Suppressor macrophage treated with lipopolysaccharide for 1 hour (primary cell): ENCODE results near the gene UBTD1.
A peak's percentile ranks its signal among the peaks of the same experiment; 100 is the strongest.

Experiments
- DNase-seq, 3 donors: peaks; one replicate each; pipeline ENCODE4 v3.0.0-alpha.2; 2020 to 2022

The UBTD1 gene

DNA sequence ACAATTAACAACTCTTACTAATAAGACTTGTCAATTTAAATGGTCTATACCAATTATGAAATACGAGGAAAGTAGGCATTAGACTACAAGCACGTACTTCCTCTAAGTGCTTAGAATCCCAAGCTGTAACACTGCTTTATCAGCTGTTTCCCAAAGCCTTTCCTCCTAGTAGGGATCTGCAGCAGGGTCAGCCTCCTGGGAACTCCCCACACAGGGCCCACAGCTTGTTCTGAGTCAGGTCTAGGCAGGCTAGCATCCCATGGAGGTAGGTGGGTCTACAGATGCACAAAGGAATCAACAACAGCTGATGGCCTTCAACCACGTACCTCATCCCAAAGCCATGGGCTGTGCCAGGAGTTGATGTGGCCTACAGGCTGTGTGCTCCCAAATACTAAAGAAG, 15.2 kb upstream of the UBTD1 start:
- DNase-seq = peak; percentile 57 to 77 (median 69)

DNA sequence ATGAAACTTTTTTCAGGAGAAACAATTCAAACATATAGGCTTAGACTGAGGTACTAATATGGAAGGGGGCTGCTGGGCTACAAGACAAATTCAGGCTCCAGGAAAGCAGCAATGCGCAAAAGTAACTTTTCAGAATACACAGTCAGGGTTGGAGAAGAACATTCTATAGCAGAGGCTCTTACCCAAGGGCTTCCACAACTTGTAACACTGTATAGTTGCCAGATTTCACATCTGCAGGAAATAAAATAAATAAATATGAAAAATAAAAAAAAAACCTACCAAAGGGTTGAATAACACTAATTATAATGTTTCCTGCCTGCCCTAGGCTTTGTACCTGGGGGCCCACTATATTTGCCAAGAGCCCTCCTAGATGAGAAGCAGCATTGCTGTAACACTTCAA, 14.8 kb upstream of the UBTD1 start:
- no peak for DNase-seq

DNA sequence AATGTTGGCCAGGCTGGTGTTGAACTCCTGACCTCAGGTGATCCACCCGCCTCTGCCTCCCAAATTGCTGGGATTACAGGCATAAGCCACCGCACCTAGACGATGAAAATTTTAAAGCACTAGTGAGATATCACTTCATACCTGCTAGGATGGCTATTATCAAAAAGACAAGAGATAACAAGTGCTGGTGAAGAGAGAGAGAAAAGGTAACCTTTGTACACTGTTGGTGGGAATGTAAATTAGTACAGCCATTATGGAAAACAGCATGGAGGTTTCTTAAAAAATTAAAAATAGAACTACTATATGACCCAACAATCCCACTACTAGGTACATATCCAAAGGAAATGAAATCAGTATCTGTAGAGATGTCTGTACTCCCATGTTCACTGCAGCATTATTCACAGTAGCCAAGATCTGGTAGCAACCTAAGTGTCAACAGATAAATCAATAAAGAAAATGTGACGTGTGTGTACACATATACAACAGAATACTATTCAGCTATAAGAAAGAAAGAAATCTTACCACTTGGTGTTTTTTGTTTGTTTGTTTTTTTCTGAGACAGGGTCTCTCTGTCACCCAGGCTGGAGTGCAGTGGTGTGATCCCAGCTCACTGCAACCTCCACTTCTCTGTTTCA, 13.0 kb upstream of the UBTD1 start:
- no peak for DNase-seq

DNA sequence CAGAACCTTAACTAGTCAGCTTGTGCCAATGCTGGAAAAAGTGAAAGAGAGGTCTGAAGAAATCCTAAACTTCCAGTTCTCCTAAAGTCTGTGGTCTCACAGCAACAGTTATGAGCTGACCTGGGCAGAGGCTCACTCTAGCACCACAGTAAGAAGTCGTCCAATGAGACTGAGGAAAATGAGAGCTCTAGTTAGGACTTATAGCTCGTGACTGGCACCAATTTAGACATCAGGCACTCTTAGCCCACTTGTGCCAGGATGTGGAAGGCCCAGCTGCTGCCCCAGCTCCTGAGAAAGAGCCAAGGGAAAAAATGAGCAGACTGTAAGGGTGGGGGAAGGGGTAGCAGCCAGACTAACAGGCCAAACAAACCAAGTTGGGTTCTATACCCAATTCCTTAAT, 8.1 kb upstream of the UBTD1 start:
- peak in 1 of 3 donors; percentile 20 for DNase-seq

DNA sequence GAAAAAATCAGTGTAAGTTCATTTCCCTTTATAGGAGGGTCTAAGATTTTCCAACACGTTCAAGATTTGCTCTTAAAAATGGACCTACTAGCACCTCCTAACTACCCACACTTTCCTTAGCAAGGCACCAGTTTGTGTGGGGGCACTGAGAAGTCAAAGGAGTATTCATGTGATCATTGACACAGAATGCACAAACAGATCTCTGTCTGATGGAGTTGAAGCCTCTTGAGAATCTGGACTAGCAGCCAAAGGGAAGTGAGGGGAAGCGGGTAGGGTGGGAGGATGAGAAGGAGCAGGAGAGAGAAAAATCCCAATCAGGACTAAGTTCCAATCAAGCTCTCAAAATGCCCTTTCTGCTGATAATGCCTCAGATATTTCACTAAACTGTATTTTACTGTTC, 4.6 kb upstream of the UBTD1 start:
- peak; percentile 33 to 49 (median 38) for DNase-seq

DNA sequence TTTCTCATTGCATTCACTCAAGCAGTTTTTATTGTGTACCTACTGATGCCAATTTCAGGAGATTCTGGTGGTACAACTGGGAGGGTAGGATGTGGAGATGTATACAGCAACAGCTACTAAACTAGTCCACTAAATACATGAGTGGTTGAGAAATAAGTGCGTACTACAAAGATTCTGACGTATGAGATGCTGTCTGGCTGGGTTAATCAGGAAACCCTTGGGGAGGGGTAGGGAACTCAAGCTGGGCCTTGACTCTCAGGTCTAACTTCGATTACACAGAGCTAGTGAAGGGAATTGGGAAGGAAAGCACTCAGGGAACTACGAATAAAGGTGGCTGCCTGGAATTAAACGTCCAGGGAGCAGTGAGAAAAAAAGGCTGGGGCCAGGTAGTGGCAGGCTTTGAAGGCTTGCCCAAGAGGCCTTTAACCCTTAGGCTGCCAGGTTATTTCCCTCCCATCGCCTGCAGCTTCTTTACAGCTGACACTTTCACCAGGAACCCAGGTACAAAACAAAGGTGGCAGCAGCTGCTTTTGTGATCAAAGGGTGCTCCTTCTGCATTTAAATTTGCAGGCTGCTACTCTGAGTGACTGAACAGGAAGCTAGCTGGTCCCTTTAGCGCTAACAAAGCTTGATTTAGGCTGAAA, 3.7 kb upstream of the UBTD1 start:
- no peak for DNase-seq

DNA sequence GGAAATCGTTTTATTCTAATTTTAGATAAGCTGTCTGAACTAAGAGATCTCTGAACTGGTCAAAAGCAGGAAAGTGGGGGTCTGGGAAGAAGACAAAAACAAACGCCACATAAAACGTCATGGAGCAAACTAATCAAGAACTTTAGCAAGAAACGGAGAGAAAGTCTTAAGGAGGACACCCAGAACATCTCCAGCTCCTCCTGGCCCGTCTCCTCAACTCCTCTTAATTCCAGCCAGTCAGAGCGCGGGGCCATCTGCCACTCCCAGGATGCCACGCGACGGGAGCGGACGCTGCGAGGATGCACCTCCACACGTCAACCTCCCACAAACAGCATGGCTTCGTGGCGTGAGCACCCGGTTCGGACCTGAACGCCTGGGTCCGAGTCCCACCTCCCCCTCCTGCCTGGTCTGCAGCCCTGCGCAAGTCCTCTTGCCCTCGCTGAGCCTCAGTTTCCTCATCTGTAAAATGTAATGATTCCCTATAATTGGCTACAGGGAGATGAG, 1.1 kb upstream of the UBTD1 start:
- peak; percentile 81 to 89 (median 82) for DNase-seq

DNA sequence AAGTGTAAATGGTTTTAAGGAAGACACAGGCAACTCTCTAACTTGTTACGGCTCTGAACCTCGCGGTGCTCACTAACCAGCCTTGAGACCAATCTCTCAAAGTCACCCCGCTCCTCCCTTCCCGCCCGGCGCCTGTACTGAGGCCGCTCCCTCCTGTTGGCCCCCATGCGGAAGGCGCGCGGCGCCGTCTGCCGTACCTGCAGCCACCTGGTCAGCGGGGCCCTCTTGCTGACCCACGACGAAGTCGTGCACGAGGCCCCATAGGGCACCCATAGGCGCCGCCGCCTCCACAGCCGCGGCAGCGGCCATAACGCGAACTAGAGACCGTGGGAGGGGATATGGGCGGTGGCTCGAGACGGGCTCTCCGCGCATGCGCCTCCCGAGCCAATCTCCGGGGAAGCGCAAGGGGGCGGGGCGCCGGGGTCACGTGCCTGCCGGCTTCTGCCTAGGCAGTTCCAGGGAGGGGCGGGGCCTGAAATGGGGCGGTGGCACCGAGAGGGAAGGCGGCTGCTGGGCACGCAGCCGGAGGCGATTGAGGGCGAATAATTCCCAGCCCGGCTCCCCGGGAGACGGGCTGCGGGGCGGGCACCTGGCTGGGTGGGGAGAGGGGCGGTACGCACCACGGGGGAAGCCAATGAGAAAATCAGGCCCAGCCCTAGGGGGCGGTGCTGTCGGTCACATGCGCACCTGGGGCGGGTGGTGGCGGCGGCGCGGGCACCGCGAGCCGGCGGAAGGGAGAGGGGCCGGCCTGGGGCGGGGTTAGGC, 466 bp upstream of the UBTD1 start, which contains the start of gene MMS19:
MMS19 (minus strand) TSS at position 347 of the 765 bp plus-strand sequence; CDS start at position 309, 38 bp downstream.
- DNase-seq = peak; percentile 99 to 100 (median 100)

DNA sequence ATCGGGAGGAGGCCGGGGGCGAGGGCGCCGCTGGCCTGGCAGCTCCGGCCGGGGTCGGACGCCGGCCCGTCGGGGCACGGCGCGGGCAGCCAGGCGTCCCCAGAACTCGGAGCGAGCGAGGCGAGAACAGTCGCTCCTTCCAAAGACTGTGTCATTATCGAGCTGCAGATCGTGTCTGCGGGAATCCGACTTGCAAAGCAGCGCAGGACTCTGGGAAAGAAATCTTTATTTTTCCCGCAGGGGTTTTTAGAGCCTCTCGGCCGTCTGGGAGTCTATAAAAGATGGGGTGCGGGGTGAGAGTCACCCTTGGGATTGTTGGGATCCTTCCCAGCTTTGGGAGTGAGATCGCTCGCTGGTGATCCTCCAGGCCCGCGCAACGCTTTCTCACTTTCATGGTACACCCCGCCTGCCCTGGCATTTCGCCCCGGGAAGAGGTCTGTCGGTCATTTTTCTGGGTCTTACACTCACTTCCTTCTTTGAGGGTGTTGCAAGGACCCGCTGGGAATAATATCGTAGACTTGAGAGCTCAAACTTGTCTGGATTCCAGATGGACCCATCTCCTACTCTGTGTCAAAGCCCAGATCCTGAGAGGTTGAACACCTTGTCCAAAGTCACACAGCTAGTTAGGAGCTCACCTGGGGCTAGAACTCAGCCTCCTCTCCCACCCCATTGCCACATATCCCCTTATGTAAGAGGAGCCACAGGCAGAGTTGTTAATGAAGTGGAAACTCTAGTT, 1.0 kb downstream of the UBTD1 start:
- peak; percentile 64 to 73 (median 71) for DNase-seq

DNA sequence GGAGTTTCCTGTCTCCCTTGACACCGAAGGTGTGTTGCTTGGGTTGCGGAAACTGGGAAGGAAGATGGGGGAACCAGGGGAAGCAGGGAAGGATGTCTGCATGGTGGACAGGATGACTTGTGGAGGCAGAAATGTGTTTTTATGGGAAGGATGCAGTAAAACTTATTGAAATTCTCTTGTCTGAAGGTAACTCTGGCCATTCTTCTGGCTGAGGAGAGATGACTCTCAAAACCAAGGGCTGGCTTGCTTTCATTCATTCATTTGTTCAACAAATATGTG, 1.5 kb downstream of the UBTD1 start:
- DNase-seq = no peak

DNA sequence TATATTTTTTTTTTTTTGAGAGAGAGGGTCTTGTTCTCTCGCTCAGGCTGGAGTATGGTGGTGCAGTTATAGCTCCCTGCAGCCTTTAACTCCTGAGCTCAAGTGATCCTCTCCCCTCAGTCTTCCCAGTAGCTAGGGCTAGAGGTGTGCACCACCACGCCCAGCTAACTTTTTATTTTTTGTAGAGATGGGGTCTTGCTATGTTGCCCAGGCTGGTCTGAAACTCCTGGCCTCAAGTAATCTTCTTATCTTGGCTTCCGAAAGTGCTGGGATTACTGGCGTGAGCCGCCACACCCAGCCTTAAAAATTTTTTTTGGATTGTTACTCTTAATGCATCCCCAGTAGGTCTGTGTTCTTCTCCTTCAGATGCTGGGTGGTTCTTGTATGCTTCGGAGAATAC, 4.2 kb downstream of the UBTD1 start:
- no peak for DNase-seq

DNA sequence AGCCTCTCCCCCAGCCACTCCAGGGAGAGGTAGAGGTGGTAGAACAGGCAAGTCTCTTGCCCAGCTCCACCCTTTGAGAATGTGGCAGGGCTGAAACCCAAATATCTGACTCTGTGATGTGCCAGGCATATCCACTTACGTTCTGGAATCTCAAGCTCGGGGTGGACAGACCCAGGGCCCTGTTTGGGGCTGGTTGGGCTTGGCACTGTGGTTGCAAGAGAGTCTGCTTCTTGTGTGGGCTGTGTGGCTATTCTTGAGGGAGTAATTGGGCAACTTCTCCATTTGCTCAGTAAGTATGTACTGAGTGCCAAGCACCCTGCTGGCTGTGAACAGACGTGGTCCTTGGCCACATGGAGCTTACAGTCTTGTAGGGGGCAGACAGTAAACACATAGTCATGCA, 4.7 kb downstream of the UBTD1 start:
- DNase-seq = peak; percentile 47 to 51 (median 49)

DNA sequence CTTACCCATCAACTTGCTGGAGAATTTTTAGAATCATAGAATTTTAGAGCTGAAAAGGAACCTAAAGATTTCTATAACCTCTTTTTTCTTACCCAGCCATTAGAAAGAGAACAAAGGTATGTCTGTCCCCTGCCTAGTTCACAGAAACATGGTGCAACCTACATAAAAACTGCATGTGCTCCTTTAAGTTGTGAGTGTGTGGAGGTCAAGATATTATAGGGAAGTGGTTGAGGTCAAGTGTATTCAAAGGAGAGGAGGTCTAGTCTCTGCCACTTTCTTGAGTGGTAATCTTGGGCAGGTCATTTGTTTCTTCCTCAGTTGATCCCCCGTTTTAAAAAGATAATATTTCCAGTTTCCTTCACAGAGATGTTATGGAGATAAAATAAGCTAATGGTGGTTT, 6.4 kb downstream of the UBTD1 start:
- DNase-seq = peak; percentile 20 to 37 (median 24)

DNA sequence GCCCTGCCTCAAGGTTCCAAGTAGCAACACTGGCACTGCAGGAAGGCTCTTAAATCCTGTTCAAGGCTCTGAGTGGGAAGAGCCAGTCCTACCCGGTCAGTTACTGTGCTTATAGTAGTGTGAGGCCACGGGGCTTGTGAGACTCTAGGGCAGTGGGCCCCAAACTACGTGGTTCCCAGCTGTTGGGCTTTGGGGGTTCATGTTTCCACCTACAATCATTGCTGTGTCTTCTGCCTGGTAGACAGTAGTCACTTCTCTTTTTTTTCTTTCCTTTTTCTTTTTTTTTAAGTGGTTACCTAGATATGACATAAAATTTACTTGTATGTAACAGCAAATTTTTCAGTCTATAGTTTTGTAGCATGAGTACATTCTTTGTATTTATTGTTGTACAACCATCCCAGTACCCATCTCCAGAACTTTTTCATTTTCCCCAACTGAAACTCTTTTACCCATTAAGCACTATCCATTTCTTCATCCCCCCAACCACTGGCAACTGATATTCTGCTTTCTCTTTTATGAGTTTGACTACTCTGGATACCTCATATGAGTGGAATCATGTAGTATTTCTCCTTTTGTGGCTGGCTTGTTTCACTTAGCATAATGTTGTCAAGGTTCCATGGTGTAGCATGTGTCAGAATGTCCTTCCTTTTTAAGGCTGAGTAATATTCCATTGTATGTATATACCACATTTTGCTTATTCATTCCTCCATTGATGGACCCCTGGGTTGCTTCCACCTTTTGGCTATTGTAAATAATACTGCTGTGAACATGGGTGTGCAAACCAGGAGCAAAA, 7.7 kb downstream of the UBTD1 start:
- DNase-seq = peak in 2 of 3 donors; percentile 31 to 62

DNA sequence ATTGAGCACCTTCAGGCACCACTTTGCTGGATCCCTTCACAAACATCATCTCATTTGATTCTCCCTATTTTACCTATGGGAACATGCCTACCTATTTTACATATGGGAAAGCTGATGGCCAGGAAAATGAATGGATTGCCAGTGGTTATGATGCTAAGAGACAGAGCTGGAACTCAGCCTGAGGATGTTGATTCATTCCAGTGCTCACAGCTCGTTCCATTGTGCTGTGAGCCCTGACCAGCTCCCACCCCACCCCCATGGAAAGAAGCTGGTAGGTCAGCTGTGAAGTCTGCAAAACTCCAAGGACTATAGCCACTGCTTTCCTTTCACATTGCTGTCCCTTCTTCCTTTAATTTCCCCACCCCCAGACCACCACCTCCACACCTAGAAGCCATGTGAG, 9.6 kb downstream of the UBTD1 start:
- DNase-seq = no peak

DNA sequence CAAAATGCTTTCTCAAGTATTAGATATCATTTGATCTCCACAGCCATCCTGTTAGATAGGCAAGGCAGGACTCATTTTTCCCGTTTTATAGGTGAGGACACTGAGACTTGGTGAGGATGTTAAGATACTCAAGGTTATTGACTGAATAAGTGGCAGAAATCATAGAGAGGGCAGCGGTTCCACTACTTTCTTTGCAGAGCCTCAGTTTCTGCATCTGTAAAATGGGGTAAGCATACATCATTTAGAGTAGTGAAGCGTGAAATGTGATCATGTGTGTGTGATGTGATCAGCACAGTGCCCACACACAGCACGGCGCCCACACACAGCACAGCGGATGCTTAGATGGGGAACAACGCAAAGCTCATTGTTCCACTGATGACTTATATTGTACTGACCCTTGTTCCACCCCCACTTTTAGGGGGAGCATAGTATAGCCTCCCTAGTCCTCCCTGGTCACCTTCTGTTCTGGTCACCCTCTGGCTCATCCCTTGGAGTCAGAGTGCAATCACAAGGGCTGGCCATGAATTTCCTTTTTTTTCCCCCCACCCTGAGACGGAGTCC, 10.5 kb downstream of the UBTD1 start:
- DNase-seq = peak; percentile 83 to 89 (median 88)

DNA sequence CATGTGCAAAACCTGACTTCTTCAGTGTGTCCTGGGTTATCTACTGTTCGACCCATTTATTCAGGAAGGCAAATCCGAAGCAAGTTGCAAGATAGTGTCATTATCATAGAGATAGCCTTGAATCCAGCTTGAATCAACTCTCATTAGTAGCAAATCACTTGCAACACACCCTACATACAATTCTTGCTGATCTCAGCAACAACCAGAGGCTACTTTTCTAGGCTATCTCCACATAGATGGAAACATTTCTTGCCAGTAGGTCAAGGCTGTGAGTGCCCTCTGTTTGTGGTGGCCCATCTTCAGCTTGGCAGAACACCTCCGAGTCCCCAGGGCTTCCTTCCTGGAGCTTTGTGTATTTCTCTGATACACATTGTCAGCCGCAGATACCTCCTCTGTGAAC, 12.0 kb downstream of the UBTD1 start:
- DNase-seq = no peak

DNA sequence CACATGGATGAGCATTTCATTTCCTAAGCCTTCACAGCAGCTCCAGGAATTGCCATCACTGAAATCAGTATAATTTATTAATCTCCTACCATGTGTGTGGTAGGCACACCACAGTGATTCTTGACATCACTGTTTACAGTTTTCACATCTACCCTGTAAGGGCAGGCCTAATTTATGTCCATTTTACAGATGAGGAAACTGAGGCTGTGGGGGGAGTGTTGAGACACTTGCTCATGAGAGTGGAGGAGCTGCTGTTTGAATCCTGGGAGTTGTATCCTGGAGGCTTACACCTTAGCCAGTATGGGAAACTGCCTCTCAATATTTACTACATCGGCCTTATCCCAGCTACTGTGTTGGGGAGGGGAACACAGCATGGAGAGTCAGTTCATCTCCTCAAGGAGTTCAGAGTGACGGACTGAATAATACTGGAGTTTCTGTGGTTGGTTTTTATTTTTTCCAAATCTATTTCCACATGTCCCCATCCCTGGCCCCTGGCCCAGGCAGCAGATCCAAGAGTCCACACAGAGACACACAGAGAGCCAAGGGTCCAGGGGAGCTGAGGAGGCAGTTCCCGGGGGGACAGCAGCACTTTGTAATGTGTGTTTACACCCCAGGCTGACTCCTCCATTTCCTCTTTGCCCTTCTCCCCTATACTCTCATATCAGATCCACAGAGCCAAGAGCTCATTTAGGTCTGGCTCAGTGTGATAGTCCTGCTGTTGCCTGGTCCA, 13.2 kb downstream of the UBTD1 start:
- DNase-seq = no peak

DNA sequence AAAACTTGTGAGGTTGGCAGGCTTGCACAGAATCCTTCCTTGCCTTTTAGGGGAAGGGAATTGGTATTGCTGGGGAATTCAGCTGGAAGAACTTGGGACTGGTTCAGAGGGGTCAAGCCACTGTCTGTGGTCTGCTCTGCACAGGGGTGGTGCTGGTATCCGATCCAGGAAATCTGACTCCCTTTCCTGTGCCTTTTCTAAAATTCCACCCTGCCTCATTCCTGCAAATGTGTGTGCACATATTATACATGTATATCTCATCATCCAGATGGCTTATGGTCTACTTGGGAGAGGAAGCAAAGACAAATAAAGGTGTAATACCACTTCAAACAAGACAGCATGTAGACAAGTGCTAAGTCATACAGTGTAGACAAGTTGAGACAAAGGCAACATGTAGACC, 14.3 kb downstream of the UBTD1 start:
- no peak for DNase-seq

DNA sequence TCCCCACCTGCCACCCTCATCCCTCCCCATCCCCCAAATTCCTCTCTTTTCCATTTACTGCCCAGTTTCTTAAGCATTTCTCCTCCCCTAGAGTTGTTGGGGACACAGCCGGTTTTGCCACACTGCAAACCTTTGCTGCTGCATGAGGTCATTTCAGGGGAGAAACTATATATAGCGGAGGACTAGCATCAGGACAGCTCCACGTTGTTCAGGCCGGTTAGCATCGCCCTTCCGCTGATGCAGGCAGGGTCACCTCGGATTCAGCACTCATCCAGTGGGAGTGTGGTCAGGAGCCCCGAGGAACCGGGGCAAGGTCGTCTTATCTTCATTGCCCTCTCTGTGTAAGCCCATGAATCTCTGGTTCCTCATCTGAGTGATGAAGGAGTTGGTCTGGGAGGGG, 15.6 kb downstream of the UBTD1 start:
- DNase-seq = no peak

DNA sequence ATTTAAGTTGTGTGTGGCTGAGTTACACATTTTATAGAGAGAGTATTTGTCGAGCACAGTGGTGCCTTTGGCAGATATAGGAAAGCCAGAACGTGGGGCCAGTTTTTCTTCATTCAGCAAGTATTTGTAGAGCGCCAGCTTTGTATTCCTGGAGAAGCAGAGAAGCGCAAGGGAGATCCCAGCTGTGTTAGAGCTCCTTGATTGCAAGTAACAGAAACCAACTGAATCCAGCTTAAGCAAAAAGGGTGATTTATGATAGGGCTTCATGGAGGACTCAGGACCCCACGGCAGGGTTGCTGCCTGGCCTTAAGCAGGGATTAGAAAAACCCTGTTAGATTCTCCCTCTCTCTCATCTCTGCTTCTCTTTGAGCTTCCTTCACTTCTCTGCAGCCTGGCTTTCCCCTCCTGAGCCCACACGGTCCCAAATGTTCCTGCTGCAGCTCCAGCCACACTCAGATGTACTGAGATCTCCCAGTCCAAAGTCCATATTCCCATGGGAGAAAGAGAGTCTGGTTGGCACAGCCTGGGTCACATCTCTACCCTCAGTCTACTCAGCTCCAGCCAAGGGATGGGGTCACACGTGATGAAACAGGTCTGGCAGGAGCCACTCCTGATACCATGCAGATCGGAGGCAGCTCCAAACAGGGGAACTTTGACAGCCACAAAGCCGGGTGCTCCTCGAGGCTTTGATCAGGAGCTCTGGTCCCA, 16.7 kb downstream of the UBTD1 start:
- no peak for DNase-seq
